B cell (primary cell): Measurements from ENCODE around the gene PSTK.

Experiments used
- CTCF ChIP-seq: fragments of 200-600 bp; IDR thresholded peaks from one replicate; pipeline ENCODE4 v1.8.0; 2022; ENCODE audit warnings: antibody characterized with exemption, mild to moderate bottlenecking
- EZH2 ChIP-seq: IDR thresholded peaks from 2 replicates; pipeline ENCODE4 v1.6.1; 2012; ENCODE audit warnings: borderline replicate concordance, low read depth, mild to moderate bottlenecking, moderate library complexity, low read length; ENCODE audit not compliant: insufficient read depth, poor library complexity, severe bottlenecking

DNA sequence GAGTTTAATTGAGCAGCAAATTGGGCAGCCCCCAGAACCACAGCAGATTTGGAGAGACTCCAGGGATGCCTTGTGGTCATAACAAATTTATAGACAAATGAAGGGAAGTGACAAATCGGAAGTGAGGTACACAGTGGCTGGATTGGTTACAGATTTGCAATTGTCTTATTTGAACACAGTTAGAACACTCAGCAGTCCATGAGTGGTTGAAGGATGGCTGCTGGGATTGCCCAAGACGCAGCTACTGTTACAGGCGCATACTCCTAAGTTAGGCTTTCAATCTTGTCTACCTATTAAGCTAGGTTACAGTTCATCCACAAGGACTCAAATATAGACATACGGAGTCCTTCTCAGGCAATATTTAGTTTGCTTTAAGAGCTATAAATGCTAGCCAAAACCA, 36.0 kb downstream of the PSTK start:
- TF ChIP-seq CTCF (no peak), EZH2 (no peak)
